SU-DHL-6 (cell line): ENCODE results near the gene TRIP10.

ENCODE experiments used
- EZH2phosphoT487 ChIP-seq: fragments of 200-600 bp; sonication (generic), shearing (Covaris generic); conservative IDR thresholded peaks from 2 replicates; pipeline ENCODE4 v1.6.1; 2018; ENCODE audit warnings: mild to moderate bottlenecking, antibody characterized with exemption, low read length, moderate library complexity, mixed read lengths
- TF ChIP-seq, protein P1 (sequence below): fragments of 200-600 bp; sonication (generic); IDR thresholded peaks from one replicate; pipeline ENCODE4 v1.5.1; 2017; ENCODE audit warnings: antibody characterized with exemption, mild to moderate bottlenecking, low read length, moderate library complexity; ENCODE audit not compliant: insufficient read depth, poor library complexity, severe bottlenecking

DNA sequence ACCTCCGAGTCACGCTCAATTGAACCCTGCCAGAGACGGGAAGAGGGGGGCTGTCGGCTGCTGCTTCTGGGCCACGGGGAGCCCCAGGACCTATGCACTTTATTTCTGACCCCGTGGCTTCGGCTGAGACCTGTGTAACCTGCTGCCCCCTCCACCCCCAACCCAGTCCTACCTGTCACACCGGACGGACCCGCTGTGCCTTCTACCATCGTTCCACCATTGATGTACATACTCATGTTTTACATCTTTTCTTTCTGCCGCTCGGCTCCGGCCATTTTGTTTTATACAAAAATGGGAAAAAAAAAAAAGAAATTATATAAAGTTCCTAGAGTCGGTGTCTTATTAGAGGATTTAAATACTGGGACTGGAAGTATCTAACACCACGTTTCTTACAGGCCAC lies 11.7 kb downstream of the TRIP10 start:
- TF ChIP-seq, protein P1, sequence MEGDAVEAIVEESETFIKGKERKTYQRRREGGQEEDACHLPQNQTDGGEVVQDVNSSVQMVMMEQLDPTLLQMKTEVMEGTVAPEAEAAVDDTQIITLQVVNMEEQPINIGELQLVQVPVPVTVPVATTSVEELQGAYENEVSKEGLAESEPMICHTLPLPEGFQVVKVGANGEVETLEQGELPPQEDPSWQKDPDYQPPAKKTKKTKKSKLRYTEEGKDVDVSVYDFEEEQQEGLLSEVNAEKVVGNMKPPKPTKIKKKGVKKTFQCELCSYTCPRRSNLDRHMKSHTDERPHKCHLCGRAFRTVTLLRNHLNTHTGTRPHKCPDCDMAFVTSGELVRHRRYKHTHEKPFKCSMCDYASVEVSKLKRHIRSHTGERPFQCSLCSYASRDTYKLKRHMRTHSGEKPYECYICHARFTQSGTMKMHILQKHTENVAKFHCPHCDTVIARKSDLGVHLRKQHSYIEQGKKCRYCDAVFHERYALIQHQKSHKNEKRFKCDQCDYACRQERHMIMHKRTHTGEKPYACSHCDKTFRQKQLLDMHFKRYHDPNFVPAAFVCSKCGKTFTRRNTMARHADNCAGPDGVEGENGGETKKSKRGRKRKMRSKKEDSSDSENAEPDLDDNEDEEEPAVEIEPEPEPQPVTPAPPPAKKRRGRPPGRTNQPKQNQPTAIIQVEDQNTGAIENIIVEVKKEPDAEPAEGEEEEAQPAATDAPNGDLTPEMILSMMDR, result no peak
- no peak for TF ChIP-seq EZH2phosphoT487
